ENCODE results near the gene MAPK10. TPM values are rescaled to one million over a fixed set of nuclear protein-coding genes. Genes with fewer than 3 reads are reported as not detected.

The MAPK10 gene
- total and polyA plus RNA-seq, 2 experiments from 2014 or later = 3.6 to 8.1 TPM

DNA sequence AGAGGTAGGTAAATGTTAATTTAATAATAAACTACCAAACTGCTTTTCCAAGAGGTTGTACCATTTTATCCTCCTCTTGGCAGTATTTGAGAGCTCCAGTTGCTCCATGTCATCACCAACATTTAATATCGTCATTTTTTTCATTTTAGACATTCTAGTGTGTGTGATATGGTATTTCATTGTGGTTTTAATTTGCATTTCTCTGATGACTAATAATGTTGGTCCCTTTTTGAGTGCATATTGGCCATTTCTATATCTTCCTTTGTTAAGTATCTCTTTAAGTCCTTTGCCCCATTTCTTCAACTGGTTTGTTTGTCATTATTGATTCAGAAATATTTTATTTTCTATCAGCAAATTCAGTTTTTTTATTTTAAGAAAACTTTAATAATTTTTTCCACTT is 88.8 kb downstream of the MAPK10 start:
- Mint-ChIP-seq H3K27me3 (ENCODE audit: insufficient read depth, low read depth, poor library complexity) (no peaks in the 10 kb centered on the region), H3K9me3 (no peaks in the 10 kb centered on the region; the same call in 2 of the 3 replicates), H3K27ac (no peak overlapping the region), H3K4me3 (no peak overlapping the region), H3K36me3 (ENCODE audit: low read depth) (no peaks in the 10 kb centered on the region), H3K4me1 (peaks cover 4% of the 10 kb centered on the region; the same call in 2 of the 3 replicates)
- TF ChIP-seq, protein P1, sequence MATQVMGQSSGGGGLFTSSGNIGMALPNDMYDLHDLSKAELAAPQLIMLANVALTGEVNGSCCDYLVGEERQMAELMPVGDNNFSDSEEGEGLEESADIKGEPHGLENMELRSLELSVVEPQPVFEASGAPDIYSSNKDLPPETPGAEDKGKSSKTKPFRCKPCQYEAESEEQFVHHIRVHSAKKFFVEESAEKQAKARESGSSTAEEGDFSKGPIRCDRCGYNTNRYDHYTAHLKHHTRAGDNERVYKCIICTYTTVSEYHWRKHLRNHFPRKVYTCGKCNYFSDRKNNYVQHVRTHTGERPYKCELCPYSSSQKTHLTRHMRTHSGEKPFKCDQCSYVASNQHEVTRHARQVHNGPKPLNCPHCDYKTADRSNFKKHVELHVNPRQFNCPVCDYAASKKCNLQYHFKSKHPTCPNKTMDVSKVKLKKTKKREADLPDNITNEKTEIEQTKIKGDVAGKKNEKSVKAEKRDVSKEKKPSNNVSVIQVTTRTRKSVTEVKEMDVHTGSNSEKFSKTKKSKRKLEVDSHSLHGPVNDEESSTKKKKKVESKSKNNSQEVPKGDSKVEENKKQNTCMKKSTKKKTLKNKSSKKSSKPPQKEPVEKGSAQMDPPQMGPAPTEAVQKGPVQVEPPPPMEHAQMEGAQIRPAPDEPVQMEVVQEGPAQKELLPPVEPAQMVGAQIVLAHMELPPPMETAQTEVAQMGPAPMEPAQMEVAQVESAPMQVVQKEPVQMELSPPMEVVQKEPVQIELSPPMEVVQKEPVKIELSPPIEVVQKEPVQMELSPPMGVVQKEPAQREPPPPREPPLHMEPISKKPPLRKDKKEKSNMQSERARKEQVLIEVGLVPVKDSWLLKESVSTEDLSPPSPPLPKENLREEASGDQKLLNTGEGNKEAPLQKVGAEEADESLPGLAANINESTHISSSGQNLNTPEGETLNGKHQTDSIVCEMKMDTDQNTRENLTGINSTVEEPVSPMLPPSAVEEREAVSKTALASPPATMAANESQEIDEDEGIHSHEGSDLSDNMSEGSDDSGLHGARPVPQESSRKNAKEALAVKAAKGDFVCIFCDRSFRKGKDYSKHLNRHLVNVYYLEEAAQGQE (IDR thresholded peaks at IDR 0.05; ENCODE audit: unreplicated experiment) = no peak
- no peak for TF ChIP-seq EZH2 (IDR thresholded peaks at IDR 0.05; ENCODE audit: low read depth, unreplicated experiment)
- no peak for TF ChIP-seq NANOG (IDR thresholded peaks at IDR 0.05; ENCODE audit: borderline replicate concordance)
- TF ChIP-seq ZNF114 (CRISPR knock-in tag; IDR thresholded peaks at IDR 0.05) = no peak
- TF ChIP-seq STAT1 (IDR thresholded peaks at IDR 0.05; ENCODE audit: unreplicated experiment) = no peak
- TF ChIP-seq, protein P2, sequence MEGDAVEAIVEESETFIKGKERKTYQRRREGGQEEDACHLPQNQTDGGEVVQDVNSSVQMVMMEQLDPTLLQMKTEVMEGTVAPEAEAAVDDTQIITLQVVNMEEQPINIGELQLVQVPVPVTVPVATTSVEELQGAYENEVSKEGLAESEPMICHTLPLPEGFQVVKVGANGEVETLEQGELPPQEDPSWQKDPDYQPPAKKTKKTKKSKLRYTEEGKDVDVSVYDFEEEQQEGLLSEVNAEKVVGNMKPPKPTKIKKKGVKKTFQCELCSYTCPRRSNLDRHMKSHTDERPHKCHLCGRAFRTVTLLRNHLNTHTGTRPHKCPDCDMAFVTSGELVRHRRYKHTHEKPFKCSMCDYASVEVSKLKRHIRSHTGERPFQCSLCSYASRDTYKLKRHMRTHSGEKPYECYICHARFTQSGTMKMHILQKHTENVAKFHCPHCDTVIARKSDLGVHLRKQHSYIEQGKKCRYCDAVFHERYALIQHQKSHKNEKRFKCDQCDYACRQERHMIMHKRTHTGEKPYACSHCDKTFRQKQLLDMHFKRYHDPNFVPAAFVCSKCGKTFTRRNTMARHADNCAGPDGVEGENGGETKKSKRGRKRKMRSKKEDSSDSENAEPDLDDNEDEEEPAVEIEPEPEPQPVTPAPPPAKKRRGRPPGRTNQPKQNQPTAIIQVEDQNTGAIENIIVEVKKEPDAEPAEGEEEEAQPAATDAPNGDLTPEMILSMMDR (conservative IDR thresholded peaks at IDR 0.05; ENCODE audit: low read depth in 2 of 2) = no peak
- TF ChIP-seq, protein P3, sequence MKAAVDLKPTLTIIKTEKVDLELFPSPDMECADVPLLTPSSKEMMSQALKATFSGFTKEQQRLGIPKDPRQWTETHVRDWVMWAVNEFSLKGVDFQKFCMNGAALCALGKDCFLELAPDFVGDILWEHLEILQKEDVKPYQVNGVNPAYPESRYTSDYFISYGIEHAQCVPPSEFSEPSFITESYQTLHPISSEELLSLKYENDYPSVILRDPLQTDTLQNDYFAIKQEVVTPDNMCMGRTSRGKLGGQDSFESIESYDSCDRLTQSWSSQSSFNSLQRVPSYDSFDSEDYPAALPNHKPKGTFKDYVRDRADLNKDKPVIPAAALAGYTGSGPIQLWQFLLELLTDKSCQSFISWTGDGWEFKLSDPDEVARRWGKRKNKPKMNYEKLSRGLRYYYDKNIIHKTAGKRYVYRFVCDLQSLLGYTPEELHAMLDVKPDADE (IDR thresholded peaks at IDR 0.05) = no peak
- TF ChIP-seq ZNF331 (CRISPR knock-in tag; IDR thresholded peaks at IDR 0.05; ENCODE audit: low read depth) = no peak
- TF ChIP-seq, protein P4, sequence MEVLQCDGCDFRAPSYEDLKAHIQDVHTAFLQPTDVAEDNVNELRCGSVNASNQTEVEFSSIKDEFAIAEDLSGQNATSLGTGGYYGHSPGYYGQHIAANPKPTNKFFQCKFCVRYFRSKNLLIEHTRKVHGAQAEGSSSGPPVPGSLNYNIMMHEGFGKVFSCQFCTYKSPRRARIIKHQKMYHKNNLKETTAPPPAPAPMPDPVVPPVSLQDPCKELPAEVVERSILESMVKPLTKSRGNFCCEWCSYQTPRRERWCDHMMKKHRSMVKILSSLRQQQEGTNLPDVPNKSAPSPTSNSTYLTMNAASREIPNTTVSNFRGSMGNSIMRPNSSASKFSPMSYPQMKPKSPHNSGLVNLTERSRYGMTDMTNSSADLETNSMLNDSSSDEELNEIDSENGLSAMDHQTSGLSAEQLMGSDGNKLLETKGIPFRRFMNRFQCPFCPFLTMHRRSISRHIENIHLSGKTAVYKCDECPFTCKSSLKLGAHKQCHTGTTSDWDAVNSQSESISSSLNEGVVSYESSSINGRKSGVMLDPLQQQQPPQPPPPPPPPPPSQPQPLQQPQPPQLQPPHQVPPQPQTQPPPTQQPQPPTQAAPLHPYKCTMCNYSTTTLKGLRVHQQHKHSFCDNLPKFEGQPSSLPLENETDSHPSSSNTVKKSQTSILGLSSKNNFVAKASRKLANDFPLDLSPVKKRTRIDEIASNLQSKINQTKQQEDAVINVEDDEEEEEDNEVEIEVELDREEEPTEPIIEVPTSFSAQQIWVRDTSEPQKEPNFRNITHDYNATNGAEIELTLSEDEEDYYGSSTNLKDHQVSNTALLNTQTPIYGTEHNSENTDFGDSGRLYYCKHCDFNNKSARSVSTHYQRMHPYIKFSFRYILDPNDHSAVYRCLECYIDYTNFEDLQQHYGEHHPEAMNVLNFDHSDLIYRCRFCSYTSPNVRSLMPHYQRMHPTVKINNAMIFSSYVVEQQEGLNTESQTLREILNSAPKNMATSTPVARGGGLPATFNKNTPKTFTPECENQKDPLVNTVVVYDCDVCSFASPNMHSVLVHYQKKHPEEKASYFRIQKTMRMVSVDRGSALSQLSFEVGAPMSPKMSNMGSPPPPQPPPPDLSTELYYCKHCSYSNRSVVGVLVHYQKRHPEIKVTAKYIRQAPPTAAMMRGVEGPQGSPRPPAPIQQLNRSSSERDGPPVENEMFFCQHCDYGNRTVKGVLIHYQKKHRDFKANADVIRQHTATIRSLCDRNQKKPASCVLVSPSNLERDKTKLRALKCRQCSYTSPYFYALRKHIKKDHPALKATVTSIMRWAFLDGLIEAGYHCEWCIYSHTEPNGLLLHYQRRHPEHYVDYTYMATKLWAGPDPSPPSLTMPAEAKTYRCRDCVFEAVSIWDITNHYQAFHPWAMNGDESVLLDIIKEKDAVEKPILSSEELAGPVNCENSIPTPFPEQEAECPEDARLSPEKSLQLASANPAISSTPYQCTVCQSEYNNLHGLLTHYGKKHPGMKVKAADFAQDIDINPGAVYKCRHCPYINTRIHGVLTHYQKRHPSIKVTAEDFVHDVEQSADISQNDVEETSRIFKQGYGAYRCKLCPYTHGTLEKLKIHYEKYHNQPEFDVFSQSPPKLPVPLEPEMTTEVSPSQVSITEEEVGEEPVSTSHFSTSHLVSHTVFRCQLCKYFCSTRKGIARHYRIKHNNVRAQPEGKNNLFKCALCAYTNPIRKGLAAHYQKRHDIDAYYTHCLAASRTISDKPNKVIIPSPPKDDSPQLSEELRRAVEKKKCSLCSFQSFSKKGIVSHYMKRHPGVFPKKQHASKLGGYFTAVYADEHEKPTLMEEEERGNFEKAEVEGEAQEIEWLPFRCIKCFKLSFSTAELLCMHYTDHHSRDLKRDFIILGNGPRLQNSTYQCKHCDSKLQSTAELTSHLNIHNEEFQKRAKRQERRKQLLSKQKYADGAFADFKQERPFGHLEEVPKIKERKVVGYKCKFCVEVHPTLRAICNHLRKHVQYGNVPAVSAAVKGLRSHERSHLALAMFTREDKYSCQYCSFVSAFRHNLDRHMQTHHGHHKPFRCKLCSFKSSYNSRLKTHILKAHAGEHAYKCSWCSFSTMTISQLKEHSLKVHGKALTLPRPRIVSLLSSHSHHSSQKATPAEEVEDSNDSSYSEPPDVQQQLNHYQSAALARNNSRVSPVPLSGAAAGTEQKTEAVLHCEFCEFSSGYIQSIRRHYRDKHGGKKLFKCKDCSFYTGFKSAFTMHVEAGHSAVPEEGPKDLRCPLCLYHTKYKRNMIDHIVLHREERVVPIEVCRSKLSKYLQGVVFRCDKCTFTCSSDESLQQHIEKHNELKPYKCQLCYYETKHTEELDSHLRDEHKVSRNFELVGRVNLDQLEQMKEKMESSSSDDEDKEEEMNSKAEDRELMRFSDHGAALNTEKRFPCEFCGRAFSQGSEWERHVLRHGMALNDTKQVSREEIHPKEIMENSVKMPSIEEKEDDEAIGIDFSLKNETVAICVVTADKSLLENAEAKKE (CRISPR knock-in tag; IDR thresholded peaks at IDR 0.05) = no peak
- no peak for TF ChIP-seq POLR2AphosphoS5 (IDR thresholded peaks at IDR 0.05; ENCODE audit: low read depth)
- TF ChIP-seq JUNB (IDR thresholded peaks at IDR 0.05; ENCODE audit: unreplicated experiment) = no peak
- TF ChIP-seq CREB1 (CRISPR knock-in tag; IDR thresholded peaks at IDR 0.05; ENCODE audit: low read depth) = no peak
- no peak for TF ChIP-seq EZH2phosphoT487 (IDR thresholded peaks at IDR 0.05; ENCODE audit: unreplicated experiment)
- H3K4me2 ChIP-seq = no peak overlapping the region
- no peak for DNase-seq (ENCODE audit: low spot score)
- H3K9me2 ChIP-seq (ENCODE audit: insufficient read depth) = no peaks in the 10 kb centered on the region
- no peaks in the 10 kb centered on the region for H3K79me2 ChIP-seq (replicated peaks; ENCODE audit: insufficient read depth)
- no peaks in the 10 kb centered on the region for H3K27me3 ChIP-seq (ENCODE audit: insufficient read depth)
- H3K4me1 ChIP-seq (ENCODE audit: insufficient read depth) = peaks cover 8% of the 10 kb centered on the region; the same call in 1 of the 2 replicates
- no peak for ATAC-seq
- no peaks in the 10 kb centered on the region for H3F3A ChIP-seq (replicated peaks; ENCODE audit: low read depth)
- H4K20me1 ChIP-seq (replicated peaks; ENCODE audit: insufficient read depth) = no peaks in the 10 kb centered on the region
- no peak overlapping the region for H3K4me3 ChIP-seq
- no peak overlapping the region for H2AFZ ChIP-seq
- no peak overlapping the region for H3K27ac ChIP-seq (ENCODE audit: low read depth)
- no peaks in the 10 kb centered on the region for H3K36me3 ChIP-seq (ENCODE audit: insufficient read depth)

Measured in GM23338 (cell line).